MCF 10A (cell line): ENCODE data around the gene PREP. TPM values are rescaled to one million over a fixed set of nuclear protein-coding genes. Genes with fewer than 3 reads are reported as not detected.

Experiments
- BruUV-seq: library from RNA; stranded (reverse); fragments of 400-500 nt; replicated peaks from 2 replicates; lab custom pipeline; 2021; lab: Mats Ljungman, UMichigan
- CTCF ChIA-PET: fragments of 300-600 bp; sonication (Branson Sonifier 250); formaldehyde crosslinking; extraction: SDS; loops from one replicate; lab custom pipeline; 2021; ENCODE audit warnings: antibody characterized with exemption, inconsistent platforms; lab: Yijun Ruan, JAX
- POLR2A ChIA-PET: fragments of 300-600, 350-650 bp; sonication (Branson Sonifier 250); formaldehyde crosslinking; extraction: SDS; loops from one replicate; lab custom pipeline; 2020; ENCODE audit warnings: antibody characterized with exemption, inconsistent platforms; lab: Yijun Ruan, JAX
- DNase-seq: peaks from one replicate; pipeline ENCODE4 v3.0.0-alpha.2; 2018; ENCODE audit not compliant: unreplicated experiment
- H3K27ac Mint-ChIP-seq: one replicate; pipeline ENCODE4 v1.8.0; 2022; ENCODE audit warnings: mild to moderate bottlenecking, low read depth, mixed read lengths; ENCODE audit not compliant: unreplicated experiment
- H3K27me3 Mint-ChIP-seq: one replicate; pipeline ENCODE4 v1.8.0; 2022; ENCODE audit warnings: mixed read lengths; ENCODE audit not compliant: insufficient read depth, unreplicated experiment
- H3K36me3 Mint-ChIP-seq: one replicate; pipeline ENCODE4 v1.8.0; 2022; ENCODE audit warnings: mild to moderate bottlenecking, moderate library complexity, mixed read lengths; ENCODE audit not compliant: insufficient read depth, unreplicated experiment
- H3K4me1 Mint-ChIP-seq: one replicate; pipeline ENCODE4 v1.8.0; 2022; ENCODE audit warnings: mixed read lengths; ENCODE audit not compliant: insufficient read depth, unreplicated experiment
- H3K4me3 Mint-ChIP-seq: one replicate; pipeline ENCODE4 v1.8.0; 2022; ENCODE audit warnings: mild to moderate bottlenecking, moderate library complexity, mixed read lengths; ENCODE audit not compliant: unreplicated experiment
- H3K9me3 Mint-ChIP-seq: one replicate; pipeline ENCODE4 v1.8.0; 2022; ENCODE audit warnings: mixed read lengths; ENCODE audit not compliant: unreplicated experiment
- intact Hi-C: fragments of 100-400 bp; cut with micrococcal nuclease; formaldehyde crosslinking; loops from 2 replicates; pipeline ENCODE4 v1.14.1; 2022
- total RNA-seq: library from RNA; stranded (reverse); gene quantifications from 2 replicates; pipeline ENCODE4 v1.2.3, GENCODE V29; 2022
- TF ChIP-seq, protein P1 (sequence below): fragments of 200-600 bp; IDR thresholded peaks from one replicate; pipeline ENCODE4 v1.8.0; 2022; ENCODE audit warnings: antibody characterized with exemption, mild to moderate bottlenecking; ENCODE audit not compliant: unreplicated experiment

PREP gene
- total RNA-seq, 1 experiment from 2014 or later = 67.6 TPM

DNA sequence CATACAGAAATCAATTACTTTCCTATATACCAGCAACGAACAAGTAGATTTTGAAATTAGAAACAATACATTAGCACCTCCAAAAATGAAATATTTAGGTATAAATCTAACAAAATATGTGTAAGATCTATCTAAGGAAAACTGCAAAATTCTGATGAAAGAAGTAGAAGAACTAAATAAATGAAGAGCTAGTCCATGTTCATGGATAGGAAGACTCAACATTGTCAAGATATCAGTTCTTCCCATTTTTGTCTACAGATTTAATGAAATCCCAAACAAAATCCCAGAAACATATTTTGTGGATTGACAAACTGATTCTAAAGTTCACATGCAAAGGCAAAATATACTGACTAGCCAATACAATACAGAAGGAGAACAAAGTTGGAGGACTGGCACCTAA, 33.7 kb downstream of the PREP start:
- Mint-ChIP-seq H3K36me3 (peaks cover 56% of the 10 kb centered on the region), H3K4me3 (no peak overlapping the region), H3K27me3 (no peaks in the 10 kb centered on the region), H3K9me3 (no peaks in the 10 kb centered on the region), H3K27ac (no peak overlapping the region), H3K4me1 (peaks cover 40% of the 10 kb centered on the region)
- CTCF ChIA-PET = interaction anchor here (0.5 to 2.3 kb wide), 7 partner anchors 12 to 1204 kb away, joined by 3 to 10 read pairs (median 3); partner anchors contain the start of gene PREP
- POLR2A ChIA-PET = interaction anchor here (1.6 kb wide), 1 partner anchor 23 kb away, joined by 4 read pairs; no protein-coding TSS in a partner anchor
- intact Hi-C loops = no loop called here
- TF ChIP-seq, protein P1, sequence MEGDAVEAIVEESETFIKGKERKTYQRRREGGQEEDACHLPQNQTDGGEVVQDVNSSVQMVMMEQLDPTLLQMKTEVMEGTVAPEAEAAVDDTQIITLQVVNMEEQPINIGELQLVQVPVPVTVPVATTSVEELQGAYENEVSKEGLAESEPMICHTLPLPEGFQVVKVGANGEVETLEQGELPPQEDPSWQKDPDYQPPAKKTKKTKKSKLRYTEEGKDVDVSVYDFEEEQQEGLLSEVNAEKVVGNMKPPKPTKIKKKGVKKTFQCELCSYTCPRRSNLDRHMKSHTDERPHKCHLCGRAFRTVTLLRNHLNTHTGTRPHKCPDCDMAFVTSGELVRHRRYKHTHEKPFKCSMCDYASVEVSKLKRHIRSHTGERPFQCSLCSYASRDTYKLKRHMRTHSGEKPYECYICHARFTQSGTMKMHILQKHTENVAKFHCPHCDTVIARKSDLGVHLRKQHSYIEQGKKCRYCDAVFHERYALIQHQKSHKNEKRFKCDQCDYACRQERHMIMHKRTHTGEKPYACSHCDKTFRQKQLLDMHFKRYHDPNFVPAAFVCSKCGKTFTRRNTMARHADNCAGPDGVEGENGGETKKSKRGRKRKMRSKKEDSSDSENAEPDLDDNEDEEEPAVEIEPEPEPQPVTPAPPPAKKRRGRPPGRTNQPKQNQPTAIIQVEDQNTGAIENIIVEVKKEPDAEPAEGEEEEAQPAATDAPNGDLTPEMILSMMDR = no peak
- DNase-seq = no peak
- BruUV-seq = no TSS peak

DNA sequence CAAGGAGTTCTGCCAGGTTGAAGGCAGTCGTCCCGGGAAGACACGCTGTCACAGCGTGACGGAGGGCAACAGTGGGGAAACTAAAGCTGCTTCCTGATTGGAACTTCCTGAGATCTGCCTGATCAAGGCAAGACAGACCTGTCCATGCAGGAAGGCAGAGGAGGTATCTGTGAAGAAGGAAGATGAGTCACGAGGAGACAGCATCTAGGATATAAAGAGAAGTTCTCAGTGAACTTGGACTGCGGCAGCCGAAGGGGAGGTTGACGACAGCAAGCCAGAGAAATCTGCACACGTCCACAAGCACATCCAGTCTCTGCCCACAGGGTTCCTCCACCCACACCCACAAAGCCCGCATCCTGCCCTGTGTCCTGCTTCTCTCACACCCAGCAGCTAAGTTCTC, 38.6 kb downstream of the PREP start:
- DNase-seq = peak; percentile 61
- Mint-ChIP-seq H3K4me3 (peak overlapping the region; percentile 3), H3K4me1 (peaks cover 36% of the 10 kb centered on the region), H3K36me3 (peaks cover 57% of the 10 kb centered on the region), H3K27me3 (no peaks in the 10 kb centered on the region), H3K9me3 (no peaks in the 10 kb centered on the region), H3K27ac (peak overlapping the region; percentile 78)
- TF ChIP-seq, protein P1 = no peak
- CTCF ChIA-PET = interaction anchor here (0.6 to 7.8 kb wide), 19 partner anchors 9 to 286 kb away, joined by 3 to 117 read pairs (median 6); partner anchors contain the start of gene PREP
- no TSS peak for BruUV-seq
- POLR2A ChIA-PET = interaction anchor here (0.7 to 7.1 kb wide), 13 partner anchors 10 to 276 kb away, joined by 3 to 114 read pairs (median 6); partner anchors contain the start of gene PREP
- intact Hi-C loops = loop anchor here (5.0 kb wide), 1 partner anchor 227 kb away; a partner anchor contains a TSS

DNA sequence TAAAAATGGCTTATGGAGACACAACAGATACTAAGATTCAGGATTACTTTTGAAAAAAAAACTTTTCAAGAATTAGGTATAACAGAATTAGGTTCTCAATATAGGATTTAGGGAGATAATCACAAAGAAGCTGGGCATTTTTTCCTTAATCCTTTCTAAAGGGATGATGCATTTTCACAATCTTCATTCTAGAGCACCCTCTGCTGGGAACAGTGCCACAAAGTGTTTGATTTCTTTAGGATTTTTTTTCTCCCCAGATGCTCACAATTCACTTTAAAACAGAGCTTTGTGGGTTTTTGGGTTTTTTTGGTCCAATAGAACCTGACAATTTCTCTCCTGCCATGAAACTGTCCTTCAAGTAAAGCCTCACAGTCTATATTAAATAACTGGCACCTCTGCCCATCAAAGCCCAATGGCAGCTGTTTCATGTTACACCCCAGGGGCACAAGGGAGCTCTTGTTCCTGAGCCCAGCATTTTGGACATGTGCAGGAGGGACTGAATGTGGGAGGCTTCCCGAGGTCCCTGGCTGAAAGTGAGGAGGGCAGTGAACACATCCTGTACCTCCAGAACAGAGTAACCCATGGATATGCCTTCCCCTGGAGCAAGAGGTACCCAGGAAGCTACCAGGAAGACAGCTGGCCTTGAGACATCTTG, 39.7 kb downstream of the PREP start:
- peak overlapping the region; percentile 78 for H3K27ac Mint-ChIP-seq
- no TSS peak for BruUV-seq
- peak; percentile 51 for DNase-seq
- peaks cover 51% of the 10 kb centered on the region for H3K36me3 Mint-ChIP-seq
- ChIA-PET CTCF (interaction anchor here (0.5 to 7.8 kb wide), 41 partner anchors 10 to 979 kb away, joined by 3 to 117 read pairs (median 4); partner anchors contain the start of genes POPDC3 and PREP), POLR2A (interaction anchor here (0.6 to 7.1 kb wide), 14 partner anchors 11 to 274 kb away, joined by 3 to 114 read pairs (median 6); partner anchors contain the start of gene PREP)
- TF ChIP-seq, protein P1 = peak; percentile 36
- H3K4me3 Mint-ChIP-seq = no peak overlapping the region
- no peaks in the 10 kb centered on the region for H3K27me3 Mint-ChIP-seq
- peaks cover 42% of the 10 kb centered on the region for H3K4me1 Mint-ChIP-seq
- intact Hi-C loops = loop anchor here (1.0 to 5.0 kb wide), 3 partner anchors 45 to 276 kb away; a partner anchor contains a TSS
- H3K9me3 Mint-ChIP-seq = no peaks in the 10 kb centered on the region
